ENCODE measurements around the gene PDE6B. TPM values are rescaled to one million over a fixed set of nuclear protein-coding genes. Genes with fewer than 3 reads are reported as not detected.
"Not testable (repeated sequence)": the region's sequence is repeated elsewhere in the genome, so short reads cannot be mapped to it uniquely, and the experiment has no call there.

PDE6B gene
- polyA plus RNA-seq, 1 donor (not counting 4 experiments of a cell fraction or from before 2014, with no cell fraction given) = not detected

DNA sequence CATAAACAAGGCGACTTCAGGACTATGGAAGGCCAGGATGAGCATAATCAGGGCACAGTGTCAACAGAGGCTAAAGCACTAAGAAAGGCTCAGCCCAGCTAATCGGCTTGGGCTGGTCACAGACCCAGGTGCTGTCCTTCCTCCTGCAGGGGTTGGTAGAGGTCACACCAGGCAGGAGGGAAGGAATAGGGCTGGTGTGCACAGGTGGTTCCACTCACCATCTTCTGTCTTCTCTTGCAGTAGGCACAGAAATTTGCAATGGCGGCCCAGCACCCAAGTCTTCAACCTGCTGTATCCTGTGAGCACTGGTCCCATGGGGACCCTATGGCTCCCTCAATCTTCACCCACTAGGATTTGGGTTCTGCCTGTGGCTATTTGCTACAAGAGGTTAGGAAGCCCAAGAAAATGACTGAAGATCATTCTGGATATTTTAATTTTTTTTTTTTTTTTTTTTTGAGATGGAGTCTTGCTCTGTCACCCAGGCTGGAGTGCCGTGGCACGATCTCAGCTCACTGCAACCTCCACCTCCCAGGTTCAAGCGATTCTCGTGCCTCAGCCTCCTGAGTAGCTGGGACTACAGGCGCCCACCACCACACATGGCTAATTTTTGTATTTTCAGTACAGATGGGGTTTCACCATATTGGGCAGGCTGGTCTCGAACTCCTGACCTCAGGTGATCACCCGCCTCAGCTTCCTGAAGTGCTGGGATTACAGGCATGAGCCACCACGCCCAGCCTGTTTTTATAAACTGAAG, 44.6 kb downstream of the PDE6B start:
- H3K9me3 ChIP-seq (ENCODE audit: control insufficient read depth, low read depth, low read length); H3K27ac ChIP-seq (ENCODE audit: control insufficient read depth, insufficient read depth, low read length); H3K9me1 ChIP-seq (ENCODE audit: control insufficient read depth, extremely low read depth, insufficient read depth, low read length); H3K9ac ChIP-seq (ENCODE audit: control insufficient read depth, extremely low read depth, insufficient read depth, low read length); H3K27me3 ChIP-seq (ENCODE audit: control insufficient read depth, extremely low read depth, insufficient read depth, low read length); H3K4me2 ChIP-seq (ENCODE audit: control insufficient read depth, extremely low read depth, insufficient read depth, low read depth, low read length); H2AFZ ChIP-seq (ENCODE audit: control insufficient read depth, low read length); DNase-seq (ENCODE audit: low read depth, low spot score); FAIRE-seq; dilution Hi-C loops (cut with MboI; ENCODE audit: extremely low pct_ligation_motif_present, low sequenced_read_pairs); H3K4me1 ChIP-seq (ENCODE audit: control insufficient read depth, extremely low read depth, insufficient read depth, low read length); H3K4me3 ChIP-seq (ENCODE audit: control insufficient read depth in 2 of 3, extremely low read depth in 1 of 3, insufficient read depth in 2 of 3, low read depth in 1 of 3, low read length in 3 of 3); H4K20me1 ChIP-seq (ENCODE audit: control insufficient read depth, extremely low read depth, insufficient read depth, low read length): not testable (repeated sequence)
- peaks cover 12 to 16% of the 10 kb centered on the region in 2 experiments for H3K36me3 ChIP-seq (ENCODE audit: control insufficient read depth in 2 of 2, extremely low read depth in 1 of 2, insufficient read depth in 2 of 2, low read length in 2 of 2)
- peaks cover 16% of the 10 kb centered on the region for H3K79me2 ChIP-seq (ENCODE audit: control insufficient read depth, insufficient read depth, low read length)

DNA sequence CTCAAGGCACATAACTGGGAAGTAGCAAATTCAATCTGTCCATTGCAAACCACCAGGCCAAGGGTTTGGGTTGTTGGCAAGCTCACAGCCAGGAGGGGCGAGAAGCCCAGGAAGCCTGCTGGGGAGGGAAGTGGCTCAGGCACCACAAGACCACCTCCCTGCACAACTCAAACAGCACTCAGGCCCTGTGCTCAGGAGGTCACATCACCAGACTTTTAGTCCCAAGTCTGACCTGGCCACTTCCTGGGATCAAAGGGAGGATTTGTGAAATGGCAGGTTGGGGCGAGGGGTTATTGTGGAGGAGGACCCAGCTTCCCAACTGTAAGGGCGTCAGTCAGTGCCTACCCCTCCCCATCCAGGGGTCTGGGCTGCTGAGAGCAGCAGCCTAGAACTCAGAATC, 46.4 kb downstream of the PDE6B start:
- Histone ChIP-seq H3K4me2 (ENCODE audit: control insufficient read depth, extremely low read depth, insufficient read depth, low read depth, low read length) (no peak overlapping the region), H3K27ac (ENCODE audit: control insufficient read depth, insufficient read depth, low read length) (no peak overlapping the region), H3K79me2 (ENCODE audit: control insufficient read depth, insufficient read depth, low read length) (peaks cover 21% of the 10 kb centered on the region), H3K4me3 (ENCODE audit: control insufficient read depth in 2 of 3, extremely low read depth in 1 of 3, insufficient read depth in 2 of 3, low read depth in 1 of 3, low read length in 3 of 3) (no peak overlapping the region), H3K36me3 (ENCODE audit: control insufficient read depth in 2 of 2, extremely low read depth in 1 of 2, insufficient read depth in 2 of 2, low read length in 2 of 2) (peaks cover 12 to 16% of the 10 kb centered on the region in 2 experiments), H4K20me1 (ENCODE audit: control insufficient read depth, extremely low read depth, insufficient read depth, low read length) (no peaks in the 10 kb centered on the region), H2AFZ (ENCODE audit: control insufficient read depth, low read length) (no peak overlapping the region), H3K4me1 (ENCODE audit: control insufficient read depth, extremely low read depth, insufficient read depth, low read length) (peaks cover 15% of the 10 kb centered on the region), H3K9me1 (ENCODE audit: control insufficient read depth, extremely low read depth, insufficient read depth, low read length) (no peaks in the 10 kb centered on the region), H3K9ac (ENCODE audit: control insufficient read depth, extremely low read depth, insufficient read depth, low read length) (no peak overlapping the region), H3K27me3 (ENCODE audit: control insufficient read depth, extremely low read depth, insufficient read depth, low read length) (no peaks in the 10 kb centered on the region), H3K9me3 (ENCODE audit: control insufficient read depth, low read depth, low read length) (no peaks in the 10 kb centered on the region)
- FAIRE-seq (no peak), DNase-seq (ENCODE audit: low read depth, low spot score) (no peak)
- TF ChIP-seq, protein P1, sequence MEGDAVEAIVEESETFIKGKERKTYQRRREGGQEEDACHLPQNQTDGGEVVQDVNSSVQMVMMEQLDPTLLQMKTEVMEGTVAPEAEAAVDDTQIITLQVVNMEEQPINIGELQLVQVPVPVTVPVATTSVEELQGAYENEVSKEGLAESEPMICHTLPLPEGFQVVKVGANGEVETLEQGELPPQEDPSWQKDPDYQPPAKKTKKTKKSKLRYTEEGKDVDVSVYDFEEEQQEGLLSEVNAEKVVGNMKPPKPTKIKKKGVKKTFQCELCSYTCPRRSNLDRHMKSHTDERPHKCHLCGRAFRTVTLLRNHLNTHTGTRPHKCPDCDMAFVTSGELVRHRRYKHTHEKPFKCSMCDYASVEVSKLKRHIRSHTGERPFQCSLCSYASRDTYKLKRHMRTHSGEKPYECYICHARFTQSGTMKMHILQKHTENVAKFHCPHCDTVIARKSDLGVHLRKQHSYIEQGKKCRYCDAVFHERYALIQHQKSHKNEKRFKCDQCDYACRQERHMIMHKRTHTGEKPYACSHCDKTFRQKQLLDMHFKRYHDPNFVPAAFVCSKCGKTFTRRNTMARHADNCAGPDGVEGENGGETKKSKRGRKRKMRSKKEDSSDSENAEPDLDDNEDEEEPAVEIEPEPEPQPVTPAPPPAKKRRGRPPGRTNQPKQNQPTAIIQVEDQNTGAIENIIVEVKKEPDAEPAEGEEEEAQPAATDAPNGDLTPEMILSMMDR (optimal IDR thresholded peaks at IDR 0.05 in 1 of 3, IDR thresholded peaks at IDR 0.05 in 1 of 3, conservative IDR thresholded peaks at IDR 0.05 in 1 of 3; ENCODE audit: extremely low read depth in 1 of 3, insufficient read depth in 2 of 3, low read length in 3 of 3) = no peak
- TF ChIP-seq EZH2 (IDR thresholded peaks at IDR 0.05; ENCODE audit: low read length) = no peak
- dilution Hi-C loops (cut with MboI; ENCODE audit: extremely low pct_ligation_motif_present, low sequenced_read_pairs) = no loop called here

Data from keratinocyte (primary cell).